Erythroblast (primary cell): ENCODE measurements around the gene ANTKMT.

Experiments
- DNase-seq, 2 experiments: peaks; one replicate each; lab custom pipeline; 2025; lab: John Stamatoyannopoulos, UW
- GATA1 ChIP-seq: IDR thresholded peaks from 2 replicates; pipeline ENCODE4 v1.6.1; 2011; ENCODE audit warnings: low read depth, mild to moderate bottlenecking, control low read depth, low read length, moderate library complexity
- POLR2A ChIP-seq: IDR thresholded peaks from 2 replicates; pipeline ENCODE4 v1.6.1; 2011; ENCODE audit warnings: mild to moderate bottlenecking, low read length

The ANTKMT gene

GRCh38 chr16:678209-678857 is 42.6 kb upstream of the ANTKMT start:
- no peak for DNase-seq
- TF ChIP-seq GATA1 = no peak
- no peak for TF ChIP-seq POLR2A

GRCh38 chr16:678858-679813 is 41.8 kb upstream of the ANTKMT start:
- TF ChIP-seq GATA1 (no peak), POLR2A (no peak)
- peak; percentile 84 to 85 for DNase-seq

GRCh38 chr16:679814-680624 is 40.9 kb upstream of the ANTKMT start, which contains the start of gene STUB1:
TSS of gene STUB1 (plus strand) at chr16:680410. CDS start at chr16:680526, 116 bp downstream.
- TF ChIP-seq GATA1 (no peak), POLR2A (peak; percentile 63)
- peak; percentile 92 to 95 for DNase-seq

GRCh38 chr16:680625-680945 is 40.4 kb upstream of the ANTKMT start:
- TF ChIP-seq POLR2A = no peak
- no peak for TF ChIP-seq GATA1
- DNase-seq = no peak

GRCh38 chr16:680967-681745 is 39.8 kb upstream of the ANTKMT start:
- peak; percentile 65 to 68 for DNase-seq
- no peak for TF ChIP-seq POLR2A
- no peak for TF ChIP-seq GATA1

GRCh38 chr16:681746-682427 is 39.1 kb upstream of the ANTKMT start:
- DNase-seq = peak in 1 of 2 experiments; percentile 29
- TF ChIP-seq GATA1 (no peak), POLR2A (no peak)

- DNase-seq = no peak
- TF ChIP-seq GATA1 = no peak
- no peak for TF ChIP-seq POLR2A
Observed at GRCh38 chr16:682493-683395, 38.2 kb upstream of the ANTKMT start.

GRCh38 chr16:683396-684070 is 37.4 kb upstream of the ANTKMT start:
- no peak for TF ChIP-seq GATA1
- TF ChIP-seq POLR2A = no peak
- DNase-seq = peak in 1 of 2 experiments; percentile 62

GRCh38 chr16:684071-684794 is 36.7 kb upstream of the ANTKMT start, which contains the start of gene JMJD8:
TSS of gene JMJD8 (minus strand) at chr16:684334. CDS start at chr16:684319, 15 bp downstream.
- TF ChIP-seq POLR2A (peak; percentile 69), GATA1 (no peak)
- peak; percentile 97 to 98 for DNase-seq

- peak in 1 of 2 experiments; percentile 30 for DNase-seq
- TF ChIP-seq POLR2A (no peak), GATA1 (no peak)
Observed at GRCh38 chr16:684961-685696, 35.8 kb upstream of the ANTKMT start.
